Keratinocyte (primary cell): ENCODE results near the gene CCDC171.

ENCODE experiments used
- CTCF ChIP-seq, 3 experiments: IDR thresholded peaks in 1 of 3; conservative IDR thresholded peaks in 1 of 3; optimal IDR thresholded peaks in 1 of 3; 2 replicates in 2 of 3; 3 replicates in 1 of 3; pipeline versions ENCODE3 to v1.5.1; 2011; ENCODE audit warnings: low read length in 3 of 3, mild to moderate bottlenecking in 3 of 3, moderate library complexity in 2 of 3, control low read depth in 1 of 3, inconsistent platforms in 1 of 3; ENCODE audit not compliant: insufficient read depth in 2 of 3; ENCODE audit errors: extremely low read depth in 1 of 3
- EZH2 ChIP-seq: IDR thresholded peaks from one replicate; pipeline ENCODE4 v1.6.1; 2012; ENCODE audit warnings: inconsistent platforms, mild to moderate bottlenecking, low read length, moderate library complexity

- TF ChIP-seq CTCF (optimal IDR thresholded peaks at IDR 0.05 in 1 of 3, IDR thresholded peaks at IDR 0.05 in 1 of 3, conservative IDR thresholded peaks at IDR 0.05 in 1 of 3; ENCODE audit: extremely low read depth in 1 of 3, insufficient read depth in 2 of 3, low read length in 3 of 3) (no peak), EZH2 (no peak)
These were observed 170.0 kb downstream of the CCDC171 start for GRCh38 chr9:15722888-15723287.
